ENCODE measurements around the gene FHL5. TPM values are rescaled to one million over a fixed set of nuclear protein-coding genes. Genes with fewer than 3 reads are reported as not detected.
"Not testable (repeated sequence)": the region's sequence is repeated elsewhere in the genome, so short reads cannot be mapped to it uniquely, and the experiment has no call there.

Gene FHL5
- total and polyA plus RNA-seq, 8 donors, result 1.1 to 25.1 (median 4.9) TPM; not detected in 1

DNA sequence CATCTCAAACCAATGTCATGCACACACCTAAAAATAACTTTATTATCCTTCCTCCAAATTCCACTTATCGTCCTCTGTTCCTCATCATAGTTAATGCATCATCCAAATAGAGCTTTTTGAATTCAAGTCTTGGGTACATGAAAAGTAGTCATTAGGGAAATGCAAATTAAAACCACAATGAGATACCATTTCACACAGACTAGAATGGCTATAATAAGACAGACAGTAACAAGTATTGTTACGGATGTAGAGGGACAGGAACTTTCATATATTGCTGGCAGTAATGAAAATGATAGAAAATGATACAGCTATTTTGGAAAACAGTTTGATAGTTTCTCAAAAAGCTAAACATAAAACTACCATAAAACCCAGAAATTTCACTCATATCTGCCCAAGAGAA, 59.1 kb downstream of the FHL5 start:
- no peaks in the 10 kb centered on the region for H3K36me3 ChIP-seq
- H3K4me1 ChIP-seq, result no peaks in the 10 kb centered on the region
- H3K9me3 ChIP-seq, result no peaks in the 10 kb centered on the region
- 36 to 80% (median 39%) methylated on average over 2 of the region's 2 CpGs for WGBS, 5 donors
- intact Hi-C loops (cut with DNase I; ENCODE audit: low total_unique reads), result loop anchor here (10.0 kb wide), 1 partner anchor 443 kb away; no protein-coding TSS in a partner anchor
- TF ChIP-seq POLR2A (IDR thresholded peaks at IDR 0.05), result no peak
- no peak for TF ChIP-seq EP300 (IDR thresholded peaks at IDR 0.05)
- TF ChIP-seq CTCF (IDR thresholded peaks at IDR 0.05), result no peak
- TF ChIP-seq POLR2AphosphoS5 (IDR thresholded peaks at IDR 0.05), result no peak
- H3K4me3 ChIP-seq, result no peak overlapping the region
- DNase-seq, result no peak
- no peak overlapping the region for H3K27ac ChIP-seq
- no peaks in the 10 kb centered on the region for H3K27me3 ChIP-seq

GRCh38 chr6:96624957-96625356, 62.0 kb downstream of the FHL5 start:
- no peak overlapping the region for H3K4me3 ChIP-seq
- H3K36me3 ChIP-seq, result no peaks in the 10 kb centered on the region
- H3K27ac ChIP-seq, result no peak overlapping the region
- no peaks in the 10 kb centered on the region for H3K9me3 ChIP-seq
- TF ChIP-seq POLR2AphosphoS5 (IDR thresholded peaks at IDR 0.05) (no peak), EP300 (IDR thresholded peaks at IDR 0.05) (no peak)
- H3K4me1 ChIP-seq, result no peaks in the 10 kb centered on the region
- no peak for DNase-seq
- intact Hi-C loops (cut with DNase I; ENCODE audit: low total_unique reads), result loop anchor here (10.0 kb wide), 1 partner anchor 440 kb away; no protein-coding TSS in a partner anchor
- WGBS, 5 donors, result 36 to 67% (median 58%) methylated on average over 3 of the region's 3 CpGs
- no peaks in the 10 kb centered on the region for H3K27me3 ChIP-seq

GRCh38 chr6:96626759-96627364, 63.9 kb downstream of the FHL5 start:
- no peaks in the 10 kb centered on the region for H3K9me3 ChIP-seq
- no peak for TF ChIP-seq POLR2AphosphoS5 (IDR thresholded peaks at IDR 0.05)
- TF ChIP-seq CTCF (IDR thresholded peaks at IDR 0.05), result peak in 3 of 7 experiments; percentile 14 to 37 (median 34)
- DNase-seq, result peak in 1 of 2 donors; percentile 71
- no peak overlapping the region for H3K4me3 ChIP-seq
- 1 to 7% (median 3%) methylated on average over 2 of the region's 2 CpGs for WGBS, 5 donors
- no peaks in the 10 kb centered on the region for H3K27me3 ChIP-seq
- intact Hi-C loops (cut with DNase I; ENCODE audit: low total_unique reads), result loop anchor here (10.0 kb wide), 1 partner anchor 438 kb away; no protein-coding TSS in a partner anchor
- no peak overlapping the region for H3K27ac ChIP-seq
- no peaks in the 10 kb centered on the region for H3K36me3 ChIP-seq
- no peaks in the 10 kb centered on the region for H3K4me1 ChIP-seq

GRCh38 chr6:96631248-96631647, 68.3 kb downstream of the FHL5 start:
- H3K36me3 ChIP-seq, result no peaks in the 10 kb centered on the region
- intact Hi-C loops (cut with DNase I; ENCODE audit: low total_unique reads), result no loop called here
- H3K4me1 ChIP-seq, result no peaks in the 10 kb centered on the region
- no peaks in the 10 kb centered on the region for H3K27me3 ChIP-seq
- TF ChIP-seq EP300 (IDR thresholded peaks at IDR 0.05), result no peak
- no peak for TF ChIP-seq CTCF (IDR thresholded peaks at IDR 0.05)
- no peak for TF ChIP-seq POLR2A (IDR thresholded peaks at IDR 0.05)
- no peak for TF ChIP-seq POLR2AphosphoS5 (IDR thresholded peaks at IDR 0.05)
- no peak overlapping the region for H3K27ac ChIP-seq
- DNase-seq, result no peak
- no peaks in the 10 kb centered on the region for H3K9me3 ChIP-seq
- H3K4me3 ChIP-seq, result no peak overlapping the region
- 21 to 51% (median 29%) methylated on average over 3 of the region's 3 CpGs for WGBS, 5 donors

DNA sequence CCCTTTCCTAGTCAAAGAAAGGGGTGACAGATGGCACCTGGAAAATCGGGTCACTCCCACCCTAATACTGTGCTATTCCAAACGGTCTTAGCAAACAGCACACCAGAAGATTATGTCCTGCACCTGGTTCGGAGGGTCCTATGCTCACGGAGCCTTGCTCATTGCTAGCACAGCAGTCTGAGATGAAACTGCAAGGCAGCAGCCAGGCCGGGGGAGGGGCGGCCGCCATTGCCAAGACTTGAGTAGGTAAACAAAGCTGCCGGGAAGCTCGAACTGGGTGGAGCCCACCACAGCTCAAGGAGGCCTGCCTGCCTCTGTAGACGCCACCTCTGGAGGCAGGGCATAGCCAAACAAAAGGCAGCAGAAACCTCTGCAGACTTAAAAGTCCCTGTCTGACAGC, 75.1 kb downstream of the FHL5 start:
- H3K4me1 ChIP-seq; H3K36me3 ChIP-seq; H3K4me3 ChIP-seq; H3K9me3 ChIP-seq; H3K27me3 ChIP-seq; H3K27ac ChIP-seq; intact Hi-C loops (cut with DNase I; ENCODE audit: low total_unique reads); DNase-seq: not testable (repeated sequence)
- 49 to 66% (median 57%) methylated on average over 8 to 10 of the region's 10 CpGs for WGBS, 5 donors
